Stimulated activated CD8-positive, alpha-beta memory T cell treated with anti-CD3 and anti-CD28 coated beads, Interleukin-15, amount 100 ng/mL, for 4 hours (primary cell): ENCODE measurements around the gene CFHR5.
"Not testable (repeated sequence)": the region's sequence is repeated elsewhere in the genome, so short reads cannot be mapped to it uniquely, and the experiment has no call there.

Source experiments
- DNase-seq, 2 donors: peaks; one replicate each; pipeline ENCODE4 v3.0.0-alpha.2; 2020; ENCODE audit warnings: low read depth in 2 of 2

CFHR5 gene

DNA sequence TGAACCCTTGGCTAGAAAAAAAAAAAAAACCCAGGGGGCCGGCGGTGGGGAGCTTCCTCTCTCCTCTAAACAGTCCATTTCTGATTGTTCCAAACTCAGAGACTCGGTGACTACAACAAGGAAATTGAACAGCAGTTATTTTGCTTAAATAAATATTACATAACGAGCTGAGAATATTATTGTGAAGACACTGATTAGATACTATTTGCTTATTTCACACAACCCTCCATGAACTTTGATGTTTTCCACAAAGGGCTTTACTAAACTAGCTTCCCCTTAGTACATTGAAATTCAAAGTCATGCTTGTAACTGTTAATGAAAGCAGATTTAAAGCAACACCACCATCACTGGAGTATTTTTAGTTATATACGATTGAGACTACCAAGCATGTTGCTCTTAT, at the start of gene CFHR5:
CFHR5 (plus strand) TSS at position 279 of the 400 bp plus-strand sequence; CDS start at position 388, 109 bp downstream.
- DNase-seq, result no peak

DNA sequence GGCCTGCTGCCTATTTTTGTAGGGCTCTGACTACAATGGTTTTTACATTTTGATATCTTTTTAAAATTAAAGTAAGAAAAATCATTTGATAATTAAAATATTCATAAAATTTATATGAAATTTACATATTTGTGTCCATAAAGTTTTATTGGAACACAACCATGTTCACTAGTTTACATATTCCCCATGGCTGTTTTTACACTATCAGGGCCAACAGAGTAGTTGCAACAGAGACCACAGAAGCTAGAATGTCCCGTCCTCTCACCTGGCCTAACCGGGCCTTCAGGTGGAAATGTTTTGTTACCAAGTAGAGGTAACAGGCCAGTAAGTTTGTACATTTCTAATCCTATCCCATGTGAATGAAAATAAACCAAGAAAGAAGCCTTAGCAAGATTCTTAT, 44.5 kb upstream of the CFHR5 start:
- not testable (repeated sequence) for DNase-seq

DNA sequence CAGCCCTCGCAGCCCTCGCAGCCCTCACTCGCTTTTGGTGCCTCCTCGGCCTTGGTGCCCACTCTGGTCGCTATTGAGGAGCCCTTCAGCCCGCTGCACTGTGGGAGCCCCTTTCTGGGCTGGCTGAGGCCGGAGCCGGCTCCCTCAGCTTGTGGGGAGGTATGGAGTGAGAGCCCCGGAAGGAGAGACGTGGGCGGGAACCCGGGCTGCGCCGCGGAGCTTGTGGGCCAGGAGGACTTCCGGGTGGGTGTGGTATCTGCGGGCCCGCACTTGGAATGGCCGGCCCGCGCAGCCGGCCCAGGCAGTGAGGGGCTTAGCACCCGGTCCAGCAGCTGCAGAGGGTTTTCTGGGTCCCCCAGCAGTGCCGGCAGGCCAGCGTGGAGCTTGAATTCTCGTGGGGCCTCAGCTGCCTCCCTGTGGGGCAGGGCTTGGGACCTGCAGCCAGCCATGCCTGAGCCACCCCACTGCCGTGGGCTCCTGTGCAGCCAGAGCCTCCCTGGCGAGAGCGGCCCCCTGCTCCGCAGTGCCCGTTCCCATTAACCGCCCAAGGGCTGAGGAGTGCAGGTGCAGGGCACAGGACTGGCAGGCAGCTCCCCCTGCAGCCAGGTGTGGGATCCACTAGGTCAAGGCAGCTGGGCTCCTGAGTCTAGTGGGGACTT, 43.7 kb upstream of the CFHR5 start:
- DNase-seq, result no peak

DNA sequence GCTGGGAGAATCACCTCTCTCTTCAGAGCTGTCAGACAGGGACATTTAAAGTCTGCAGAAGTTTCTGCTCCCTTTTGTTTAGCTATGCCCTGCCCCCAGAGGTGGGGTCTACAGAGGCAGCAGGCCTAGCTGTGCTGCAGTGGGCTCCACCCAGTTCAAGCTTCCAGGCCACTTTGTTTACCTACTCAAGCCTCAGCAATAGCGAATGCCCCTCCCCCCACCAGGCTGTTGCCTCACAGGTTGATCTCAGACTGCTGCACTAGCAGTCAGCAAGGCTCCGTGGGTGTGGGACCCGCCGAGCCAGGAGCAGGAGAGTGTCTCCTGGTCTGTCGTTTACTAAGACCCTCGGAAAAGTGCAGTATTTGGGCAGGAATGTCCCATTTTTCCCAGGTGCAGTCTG, 35.9 kb upstream of the CFHR5 start:
- not testable (repeated sequence) for DNase-seq

DNA sequence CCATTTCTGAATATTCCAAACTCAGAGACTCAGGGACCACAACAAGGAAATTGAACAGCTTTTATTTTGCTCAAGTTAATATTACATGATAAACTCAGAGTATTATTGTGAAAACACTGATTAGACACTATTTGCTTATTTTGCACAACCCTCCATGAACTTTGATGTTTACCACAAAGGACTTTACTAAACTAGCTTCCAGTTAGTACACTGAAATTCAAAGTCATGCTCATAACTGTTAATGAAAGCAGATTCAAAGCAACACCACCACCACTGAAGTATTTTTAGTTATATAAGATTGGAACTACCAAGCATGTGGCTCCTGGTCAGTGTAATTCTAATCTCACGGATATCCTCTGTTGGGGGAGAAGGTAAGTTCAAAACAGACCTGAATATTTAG, 33.8 kb upstream of the CFHR5 start, which contains the start of gene CFHR2:
CFHR2 (plus strand) TSS at position 171 of the 400 bp plus-strand sequence; CDS start at position 314, 143 bp downstream.
- not testable (repeated sequence) for DNase-seq

DNA sequence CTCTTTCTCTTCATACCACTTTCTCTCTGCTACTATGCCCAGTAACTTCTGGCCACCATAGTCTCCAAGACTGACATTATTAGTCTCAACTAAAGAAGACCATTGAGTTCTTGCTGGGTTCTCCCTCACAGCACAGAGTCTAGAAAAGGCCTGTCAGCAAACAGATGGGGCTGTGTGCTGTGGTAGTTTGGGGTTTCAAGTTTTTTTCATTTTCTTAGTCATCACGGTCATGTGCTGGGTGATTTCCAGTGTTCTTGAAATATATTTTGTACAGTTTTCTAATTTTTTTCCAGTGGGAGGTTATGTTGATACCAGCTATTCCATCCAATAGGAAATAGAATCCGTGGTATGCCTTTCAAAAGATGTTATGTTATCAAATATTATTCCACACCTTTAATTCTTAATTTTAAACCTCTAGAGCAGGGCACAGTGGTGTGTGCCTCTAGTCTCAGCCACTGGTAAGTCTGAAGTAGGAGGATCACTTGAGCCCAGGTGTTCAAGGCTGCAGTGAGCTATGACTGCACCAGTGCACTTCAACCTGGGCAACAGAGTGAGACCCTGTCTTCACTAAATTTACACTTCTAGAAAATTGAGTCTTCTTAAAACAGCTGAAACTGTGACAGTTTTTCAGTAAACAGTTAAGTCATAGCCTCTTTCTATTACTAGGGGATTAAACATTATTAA, 25.5 kb upstream of the CFHR5 start:
- no peak for DNase-seq

DNA sequence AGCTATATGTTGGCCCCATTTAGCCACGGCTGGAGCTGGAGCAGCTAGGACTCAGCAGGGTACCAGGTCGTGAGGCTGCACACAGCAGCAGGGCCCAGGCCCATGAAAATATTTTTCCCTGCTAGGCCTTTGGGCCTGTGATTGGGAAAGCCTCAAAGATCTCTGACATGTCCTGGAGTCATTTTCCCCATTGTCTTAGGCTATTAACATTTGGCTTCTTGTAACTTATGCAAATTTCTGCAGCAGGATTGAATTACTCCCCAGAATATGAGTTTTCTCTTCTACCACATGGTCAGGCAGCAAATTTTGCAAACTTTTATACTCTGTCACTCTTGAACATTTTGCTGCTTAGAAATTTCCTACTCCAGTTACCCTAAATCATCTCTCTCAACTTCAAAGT, 22.6 kb upstream of the CFHR5 start:
- no peak for DNase-seq

DNA sequence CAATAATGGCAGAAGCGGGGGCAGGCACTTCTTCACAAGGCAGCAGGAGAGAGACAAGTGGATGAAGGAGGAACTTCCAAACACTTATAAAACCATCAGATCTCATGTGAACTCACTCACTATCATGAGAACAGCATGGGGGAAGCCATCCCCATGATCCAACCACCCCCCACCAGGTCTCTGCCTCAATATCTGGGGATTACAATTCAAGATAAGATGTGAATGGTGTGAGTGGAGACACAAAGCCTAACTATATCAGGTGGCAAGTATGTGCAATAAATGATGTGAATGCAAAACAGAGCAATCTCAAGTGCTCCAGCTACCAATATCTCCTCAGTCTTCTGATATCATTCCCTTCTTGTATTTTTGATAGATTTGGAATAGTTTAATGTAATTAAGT, 21.4 kb upstream of the CFHR5 start:
- DNase-seq, result no peak

DNA sequence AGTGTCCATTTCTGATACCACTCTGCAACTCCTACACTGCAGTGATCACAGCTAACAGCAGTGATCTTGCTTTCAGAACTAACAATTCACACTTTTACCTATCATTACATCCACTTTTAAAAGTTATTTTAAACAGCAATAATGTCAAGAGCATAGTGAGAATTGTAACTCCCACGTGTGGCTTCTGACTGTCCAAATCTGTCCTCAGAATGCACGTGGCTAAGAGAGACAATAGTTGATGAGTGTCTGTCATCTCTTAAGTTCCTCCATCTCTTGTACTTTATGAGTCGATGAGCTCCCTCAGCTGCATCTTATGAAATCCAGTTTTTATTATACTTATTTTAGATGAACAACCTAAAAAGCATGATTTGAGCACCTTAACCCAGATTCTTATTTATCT, 16.5 kb upstream of the CFHR5 start:
- DNase-seq, result no peak

DNA sequence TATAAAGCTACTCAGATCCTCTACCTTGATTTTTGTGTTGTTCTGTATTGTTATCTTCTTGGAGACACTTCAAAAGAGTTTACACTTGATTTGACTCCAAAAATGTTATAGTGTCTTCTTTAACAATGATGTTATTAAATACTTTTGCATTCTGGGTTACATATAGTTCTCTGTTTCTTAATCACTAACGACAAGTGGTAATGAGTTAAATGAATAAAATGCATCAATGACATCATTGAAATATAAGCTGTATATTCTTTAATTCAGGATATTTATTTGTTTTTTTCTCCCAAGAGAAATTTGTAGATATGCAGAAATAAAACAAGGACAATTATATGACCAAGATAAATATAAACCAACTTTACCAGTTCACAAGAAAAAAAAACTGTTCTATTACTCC, 7.2 kb upstream of the CFHR5 start:
- no peak for DNase-seq

DNA sequence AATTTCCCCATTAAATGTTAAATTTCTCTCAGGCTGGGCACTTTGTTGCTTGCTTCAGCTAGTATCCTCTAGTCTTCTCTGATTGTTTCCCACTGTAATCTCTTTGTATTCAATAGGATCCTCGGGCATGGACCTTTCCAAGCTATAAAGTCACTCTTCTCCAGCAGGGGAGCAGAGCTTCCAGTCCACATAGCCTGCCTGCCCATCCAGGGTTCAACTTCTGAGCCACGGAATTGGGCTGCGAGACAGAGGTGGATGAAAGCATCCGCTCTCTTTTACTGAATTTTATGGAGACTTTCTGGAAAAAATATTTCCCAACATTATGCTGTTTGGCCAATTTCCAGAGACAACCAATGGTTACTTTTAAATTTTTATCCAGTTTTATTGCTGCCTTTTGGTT, 1.1 kb upstream of the CFHR5 start:
- no peak for DNase-seq

DNA sequence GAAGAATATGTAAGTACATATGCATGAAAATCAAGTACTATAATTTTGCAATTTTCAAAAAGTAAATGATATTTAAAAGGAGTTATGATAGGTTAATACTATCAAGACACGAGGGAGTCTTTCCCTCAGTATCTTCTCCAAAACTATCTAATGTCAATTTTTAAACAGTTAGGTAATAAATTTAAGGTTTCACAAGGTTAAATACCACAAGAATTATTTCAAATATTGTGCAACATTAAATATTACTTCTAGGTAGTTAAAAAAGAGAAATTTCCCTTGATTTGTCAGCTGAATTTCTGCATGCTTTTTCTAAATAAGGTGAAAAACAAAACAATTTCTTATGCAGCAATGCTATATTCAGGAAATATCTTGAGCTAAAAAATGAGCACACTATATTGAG, 3.5 kb downstream of the CFHR5 start:
- DNase-seq, result no peak

DNA sequence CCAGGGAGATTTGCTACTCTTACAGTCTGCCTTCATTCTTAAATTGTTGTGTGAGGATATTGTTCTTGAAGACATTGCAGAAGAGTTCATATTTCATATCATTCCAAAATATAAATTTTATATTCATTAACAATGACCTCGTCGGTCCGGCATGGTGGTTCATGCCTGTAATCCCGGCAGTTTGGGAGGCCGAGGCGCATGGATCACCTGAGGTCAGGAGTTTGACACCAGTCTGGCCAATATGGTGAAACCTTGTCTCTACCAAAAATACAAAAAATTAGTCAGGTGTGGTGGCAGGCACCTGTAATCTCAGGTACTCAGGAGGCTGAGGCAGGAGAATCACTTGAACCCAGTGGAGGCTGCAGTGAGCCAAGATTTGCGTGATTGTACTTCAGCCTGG, 4.9 kb downstream of the CFHR5 start:
- not testable (repeated sequence) for DNase-seq

DNA sequence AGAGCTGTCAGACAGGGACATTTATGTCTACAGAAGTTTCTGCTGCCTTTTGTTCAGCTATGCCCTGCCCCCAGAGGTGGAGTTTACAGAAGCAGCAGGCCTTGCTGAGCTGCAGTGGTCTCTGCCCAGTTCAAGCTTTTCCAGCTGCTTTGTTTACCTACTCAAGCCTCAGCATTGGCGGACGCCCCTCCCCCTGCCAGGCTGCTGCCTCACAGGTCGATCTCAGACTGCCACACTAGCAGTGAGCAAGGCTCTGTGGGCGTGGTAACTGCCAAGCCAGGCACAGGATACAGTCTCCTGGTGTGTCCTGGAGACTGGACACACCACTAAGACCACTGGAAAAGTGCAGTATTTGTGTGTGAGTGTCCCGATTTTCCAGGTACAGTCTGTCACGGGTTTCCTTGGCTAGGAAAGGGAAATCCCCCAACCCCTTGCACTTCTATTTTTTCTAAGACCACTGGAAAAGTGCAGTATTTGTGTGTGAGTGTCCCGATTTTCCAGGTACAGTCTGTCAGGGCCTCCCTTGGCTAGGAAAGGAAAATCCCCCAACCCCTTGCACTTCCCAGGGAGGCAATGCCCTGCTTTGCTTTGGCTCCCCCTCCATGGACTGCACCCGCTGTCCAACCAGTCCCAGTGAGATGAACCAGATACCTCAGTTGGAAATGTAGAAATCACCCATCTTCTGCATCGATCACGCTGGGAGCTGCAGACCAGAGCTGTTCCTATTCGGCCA, 14.7 kb downstream of the CFHR5 start:
- not testable (repeated sequence) for DNase-seq

DNA sequence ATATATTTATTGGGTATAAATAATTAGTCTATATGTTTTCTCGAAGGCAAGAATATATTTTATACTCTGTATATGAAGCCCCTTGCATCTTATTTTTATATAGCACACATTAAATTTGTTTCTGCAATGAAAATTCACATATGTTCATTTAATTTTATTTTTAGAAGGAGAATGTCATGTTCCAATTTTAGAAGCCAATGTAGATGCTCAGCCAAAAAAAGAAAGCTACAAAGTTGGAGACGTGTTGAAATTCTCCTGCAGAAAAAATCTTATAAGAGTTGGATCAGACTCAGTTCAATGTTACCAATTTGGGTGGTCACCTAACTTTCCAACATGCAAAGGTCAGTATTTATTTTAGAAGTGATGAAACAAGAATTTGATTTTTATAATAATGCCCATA, 16.6 kb downstream of the CFHR5 start:
- DNase-seq, result no peak

DNA sequence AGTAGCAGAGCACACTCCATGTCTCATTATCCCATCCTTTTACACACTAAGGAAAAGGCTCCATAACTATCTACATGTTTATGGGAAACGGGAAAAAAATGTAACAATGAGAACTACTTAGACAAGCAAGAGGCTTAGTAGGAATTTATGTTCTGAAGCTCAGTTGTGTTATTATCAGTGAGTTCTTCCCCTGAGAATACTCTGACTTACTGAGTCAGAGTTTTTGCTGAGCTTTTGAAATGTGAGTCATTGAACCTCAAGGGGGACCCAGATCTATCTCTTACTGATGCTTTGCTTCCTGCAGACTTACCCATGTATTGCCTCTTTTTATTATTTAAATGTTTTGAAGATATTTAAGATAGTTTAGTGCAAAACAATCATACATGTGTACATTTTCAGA, 20.1 kb downstream of the CFHR5 start:
- no peak for DNase-seq

DNA sequence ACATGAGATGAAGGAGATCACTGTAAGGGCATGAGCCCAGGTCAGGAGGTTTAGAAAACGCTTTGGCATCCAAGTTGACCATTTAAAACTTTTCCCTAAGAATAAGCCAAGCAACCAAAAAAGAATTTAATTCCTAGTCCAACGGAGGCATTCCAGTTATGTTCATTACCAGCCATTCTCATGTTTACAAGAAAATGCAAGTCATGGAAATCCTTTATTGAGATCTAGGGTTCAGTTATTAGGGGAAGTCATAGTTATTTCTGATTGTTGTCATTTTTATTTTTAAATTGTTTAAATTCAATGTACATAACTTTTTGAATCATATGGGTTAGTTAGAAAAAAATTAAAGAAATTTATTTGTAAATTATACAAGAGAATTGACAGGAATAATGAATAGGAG, 24.5 kb downstream of the CFHR5 start:
- DNase-seq, result no peak

DNA sequence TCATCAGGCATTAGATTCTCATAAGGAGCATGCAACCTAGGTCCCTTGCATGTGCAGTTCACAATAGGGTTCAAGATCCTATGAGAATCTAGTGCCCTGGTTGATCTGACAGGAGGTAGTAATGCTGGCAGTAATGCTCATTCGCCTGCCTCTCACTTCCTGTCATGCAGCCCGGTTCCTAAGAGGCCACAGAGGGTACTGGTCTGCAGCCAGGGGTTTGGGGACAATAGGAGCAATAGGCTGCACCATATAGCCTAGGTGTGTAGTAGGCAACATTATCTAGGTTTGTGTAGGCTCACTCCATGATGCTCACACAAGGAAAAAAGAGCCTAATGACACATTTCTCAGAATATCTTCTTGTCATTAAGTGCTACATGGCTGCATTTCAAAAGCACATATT, 25.8 kb downstream of the CFHR5 start:
- no peak for DNase-seq

DNA sequence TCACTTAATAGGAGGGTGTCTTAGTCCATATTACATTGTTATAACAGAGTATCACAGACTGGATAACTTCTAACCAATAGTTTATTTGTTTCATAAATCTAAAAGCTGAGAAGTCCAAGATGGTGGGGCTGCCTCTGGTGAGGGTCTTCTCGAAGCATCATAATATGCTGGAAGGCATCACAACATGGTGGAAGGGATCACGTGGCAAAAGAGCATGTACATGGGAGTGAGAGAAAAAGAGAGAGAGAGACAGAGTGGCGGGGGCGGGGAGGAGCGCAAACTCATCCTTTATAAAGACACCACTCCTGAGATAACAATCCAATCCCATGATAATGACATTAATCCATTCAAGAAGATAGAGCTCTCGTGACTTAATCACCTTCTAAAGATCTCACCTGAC, 31.5 kb downstream of the CFHR5 start:
- DNase-seq, result no peak

DNA sequence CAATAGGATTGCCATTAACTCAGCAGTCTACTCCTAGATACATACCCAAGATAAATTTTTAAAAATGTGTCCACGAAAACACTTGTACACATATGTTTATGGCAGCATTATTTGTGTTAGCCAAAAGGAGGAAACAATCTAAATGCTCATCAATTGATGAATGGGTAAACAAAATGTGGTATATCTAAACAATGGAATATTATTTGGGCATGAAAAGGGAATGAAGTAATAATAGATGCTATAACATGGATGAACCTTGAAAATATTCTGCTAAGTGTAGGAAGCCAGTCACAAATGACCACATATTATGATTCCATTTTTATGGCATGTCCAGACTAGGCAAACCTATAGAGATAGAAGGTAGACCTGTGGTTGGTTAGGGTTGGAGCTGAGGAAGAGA, 34.3 kb downstream of the CFHR5 start:
- no peak for DNase-seq

DNA sequence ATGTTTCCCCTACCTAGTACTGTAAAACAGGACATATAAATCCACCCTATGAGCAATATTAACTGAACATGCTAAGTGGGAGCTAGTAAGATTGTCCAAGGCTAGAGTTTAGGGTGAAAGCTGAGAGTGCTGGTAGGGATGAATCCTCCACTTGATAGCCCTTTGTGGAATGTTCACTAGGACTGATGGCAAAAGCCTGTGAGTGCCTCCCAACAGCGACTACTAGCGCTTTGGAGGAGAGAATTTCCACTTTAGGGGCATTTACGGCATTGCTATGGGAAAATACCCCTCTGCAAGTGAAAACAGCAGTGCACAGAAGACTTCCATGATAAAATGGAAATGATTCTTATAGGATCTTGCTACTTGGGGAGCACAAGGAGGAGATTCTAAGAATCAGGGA, 35.9 kb downstream of the CFHR5 start:
- no peak for DNase-seq

DNA sequence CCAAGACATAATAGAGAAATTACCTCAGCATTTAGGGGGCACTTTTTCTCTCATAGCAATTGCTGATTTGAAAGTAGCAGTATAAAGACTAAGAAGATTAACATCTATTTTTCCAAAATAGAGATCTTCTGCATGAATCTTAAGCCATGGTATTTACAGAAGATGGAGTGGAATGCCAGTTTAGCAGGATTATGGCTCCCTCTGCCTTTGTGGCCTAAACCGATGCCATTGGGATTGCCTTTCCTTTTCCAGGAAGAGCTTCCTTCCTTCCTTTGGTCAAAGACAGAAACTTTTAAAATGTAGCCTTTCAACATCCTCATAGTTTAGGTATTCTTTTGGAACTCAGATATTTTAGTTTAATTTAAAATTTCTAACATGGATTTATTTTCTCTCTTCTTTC, 39.4 kb downstream of the CFHR5 start:
- no peak for DNase-seq

DNA sequence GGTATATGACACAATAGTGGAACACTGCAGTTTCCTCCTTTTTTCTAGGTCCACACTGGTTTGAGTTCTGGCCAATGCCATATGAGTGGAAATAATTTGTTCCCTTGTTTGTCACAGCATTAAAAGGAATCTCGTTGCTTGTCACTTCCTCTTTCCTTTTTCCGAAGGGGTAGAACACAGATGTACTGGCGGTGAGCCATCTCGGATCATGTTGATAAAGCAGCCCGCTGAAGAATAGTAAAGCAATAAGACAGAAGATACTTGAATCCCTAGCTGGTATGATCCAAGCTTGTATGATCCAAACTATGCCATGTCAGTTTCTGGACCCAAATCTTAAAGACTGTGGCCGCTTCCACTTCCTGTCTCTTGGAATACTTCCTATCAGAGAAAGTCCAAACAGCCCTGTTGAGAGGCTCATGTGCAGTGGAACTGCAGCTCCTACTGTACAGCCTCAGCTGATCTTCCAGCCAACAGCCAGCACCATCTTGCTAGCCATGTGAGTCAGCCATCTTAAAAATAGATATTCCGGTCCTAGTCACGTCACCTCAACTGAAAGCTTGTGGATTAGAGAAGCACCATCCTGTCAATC, 40.3 kb downstream of the CFHR5 start:
- no peak for DNase-seq
